ENCODE measurements around the gene GSAP. TPM values are rescaled to one million over a fixed set of nuclear protein-coding genes. Genes with fewer than 3 reads are reported as not detected.
A peak's percentile ranks its signal among the peaks of the same experiment; 100 is the strongest.

GSAP gene
- total and polyA plus RNA-seq, 9 of the 15 experiments (the other 6 are each of a cell fraction or from before 2014, with no cell fraction given), result 0.13 TPM; not detected in 8

- in situ Hi-C loops (cut with MboI) (no loop called here), intact Hi-C loops (cut with micrococcal nuclease) (no loop called here)
- WGBS (ENCODE audit: insufficient coverage, low coverage, missing lambda C conversion rate), result 8% methylated on average over 5 of the region's 5 CpGs
- no peak overlapping the region for H3K27ac ChIP-seq (ENCODE audit: extremely low read depth, low read depth, low read length)
- H3K79me2 ChIP-seq (ENCODE audit: control insufficient read depth, insufficient read depth, low read length), result no peaks in the 10 kb centered on the region
- no peak overlapping the region for H2AFZ ChIP-seq (ENCODE audit: low read depth, low read length)
- H3K4me1 ChIP-seq (replicated peaks in 1 of 2; ENCODE audit: control insufficient read depth in 2 of 2, insufficient read depth in 2 of 2, low read length in 2 of 2), result no peaks in the 10 kb centered on the region
- CTCF ChIA-PET (ENCODE audit: low intra/inter-chr PET ratio), result no interaction called here
- TF ChIP-seq ZFP91 (CRISPR knock-in tag; IDR thresholded peaks at IDR 0.05) (no peak), NCOA4 (IDR thresholded peaks at IDR 0.05; ENCODE audit: partially characterized antibody) (no peak), ZNF174 (CRISPR knock-in tag; IDR thresholded peaks at IDR 0.05) (no peak), GABPA (tag; conservative IDR thresholded peaks at IDR 0.05; ENCODE audit: low read depth) (peak; percentile 62)
- POLR2A ChIA-PET, result no interaction called here
- DNase-seq (ENCODE audit: extremely low read depth in 1 of 4, low spot score in 3 of 4) (no peak), ATAC-seq (peak; percentile 61), FAIRE-seq (peak; percentile 72)
- no peaks in the 10 kb centered on the region for H3K36me3 ChIP-seq (ENCODE audit: control insufficient read depth, insufficient read depth, low read length)
- H3K4me3 ChIP-seq, result no peak overlapping the region
- H4K20me1 ChIP-seq (replicated peaks; ENCODE audit: control insufficient read depth, insufficient read depth, low read length), result no peaks in the 10 kb centered on the region
- peaks cover 0 to 6% of the 10 kb centered on the region in 2 experiments; a peak in 2 of 5 replicates for H3K27me3 ChIP-seq (ENCODE audit: control insufficient read depth in 2 of 2, insufficient read depth in 2 of 2, low read length in 2 of 2)
- BruUV-seq (replicated peaks), result no TSS peak
- no peaks in the 10 kb centered on the region for H3K9me3 ChIP-seq (replicated peaks; ENCODE audit: control insufficient read depth, insufficient read depth, low read depth, low read length)
- H3K4me2 ChIP-seq (ENCODE audit: insufficient read depth, low read length), result no peak overlapping the region
- H3K9ac ChIP-seq (ENCODE audit: insufficient read depth in 1 of 2, low read depth in 2 of 2, low read length in 2 of 2), result no peak overlapping the region
- H3K9me1 ChIP-seq (ENCODE audit: control insufficient read depth, insufficient read depth, low read length), result no peaks in the 10 kb centered on the region
These were observed 64.6 kb downstream of the GSAP start for GRCh38 chr7:77351539-77352004.

- Histone ChIP-seq H4K20me1 (replicated peaks; ENCODE audit: control insufficient read depth, insufficient read depth, low read length) (no peaks in the 10 kb centered on the region), H3K4me2 (ENCODE audit: insufficient read depth, low read length) (no peak overlapping the region), H3K79me2 (ENCODE audit: control insufficient read depth, insufficient read depth, low read length) (no peaks in the 10 kb centered on the region), H3K36me3 (ENCODE audit: control insufficient read depth, insufficient read depth, low read length) (no peaks in the 10 kb centered on the region), H3K9me3 (replicated peaks; ENCODE audit: control insufficient read depth, insufficient read depth, low read depth, low read length) (no peaks in the 10 kb centered on the region), H3K27ac (ENCODE audit: extremely low read depth, low read depth, low read length) (no peak overlapping the region), H3K27me3 (ENCODE audit: control insufficient read depth in 2 of 2, insufficient read depth in 2 of 2, low read length in 2 of 2) (no peaks in the 10 kb centered on the region; a peak in 1 of 5 replicates), H3K4me3 (no peak overlapping the region), H2AFZ (ENCODE audit: low read depth, low read length) (no peak overlapping the region), H3K9ac (ENCODE audit: insufficient read depth in 1 of 2, low read depth in 2 of 2, low read length in 2 of 2) (no peak overlapping the region), H3K4me1 (replicated peaks in 1 of 2; ENCODE audit: control insufficient read depth in 2 of 2, insufficient read depth in 2 of 2, low read length in 2 of 2) (no peaks in the 10 kb centered on the region), H3K9me1 (ENCODE audit: control insufficient read depth, insufficient read depth, low read length) (no peaks in the 10 kb centered on the region)
- ChIA-PET CTCF (ENCODE audit: low intra/inter-chr PET ratio) (no interaction called here), POLR2A (no interaction called here)
- DNase-seq (ENCODE audit: extremely low read depth in 1 of 4, low spot score in 3 of 4), result no peak
- no TSS peak for BruUV-seq (replicated peaks)
- intact Hi-C loops (cut with micrococcal nuclease) (no loop called here), in situ Hi-C loops (cut with MboI) (no loop called here)
- ATAC-seq, result no peak
- FAIRE-seq, result no peak
- TF ChIP-seq ASH1L (IDR thresholded peaks at IDR 0.05; ENCODE audit: borderline replicate concordance, low read depth, partially characterized antibody), result no peak
- TF ChIP-seq MYC (IDR thresholded peaks at IDR 0.05; ENCODE audit: low read depth, low read length), result no peak
- no peak for TF ChIP-seq MYC (CRISPR knock-in tag; IDR thresholded peaks at IDR 0.05; ENCODE audit: borderline replicate concordance, low read depth)
- no peak for TF ChIP-seq ZNF592 (IDR thresholded peaks at IDR 0.05)
- TF ChIP-seq HSF4 (CRISPR knock-in tag; IDR thresholded peaks at IDR 0.05; ENCODE audit: borderline replicate concordance), result no peak
- TF ChIP-seq MTF1 (CRISPR knock-in tag; IDR thresholded peaks at IDR 0.05; ENCODE audit: borderline replicate concordance), result no peak
- no peak for TF ChIP-seq HNRNPL (IDR thresholded peaks at IDR 0.05; ENCODE audit: low read depth, low read length)
- no peak for TF ChIP-seq ZNF134 (CRISPR knock-in tag; conservative IDR thresholded peaks at IDR 0.05)
These were observed 67.0 kb downstream of the GSAP start for GRCh38 chr7:77349141-77349540.
